Measurements from ENCODE around the gene ARSB. TPM values are rescaled to one million over a fixed set of nuclear protein-coding genes. Genes with fewer than 3 reads are reported as not detected.

Gene ARSB
- polyA plus RNA-seq, 1 of the 3 experiments (the other 2 are of a cell fraction) = 12.5 TPM

DNA sequence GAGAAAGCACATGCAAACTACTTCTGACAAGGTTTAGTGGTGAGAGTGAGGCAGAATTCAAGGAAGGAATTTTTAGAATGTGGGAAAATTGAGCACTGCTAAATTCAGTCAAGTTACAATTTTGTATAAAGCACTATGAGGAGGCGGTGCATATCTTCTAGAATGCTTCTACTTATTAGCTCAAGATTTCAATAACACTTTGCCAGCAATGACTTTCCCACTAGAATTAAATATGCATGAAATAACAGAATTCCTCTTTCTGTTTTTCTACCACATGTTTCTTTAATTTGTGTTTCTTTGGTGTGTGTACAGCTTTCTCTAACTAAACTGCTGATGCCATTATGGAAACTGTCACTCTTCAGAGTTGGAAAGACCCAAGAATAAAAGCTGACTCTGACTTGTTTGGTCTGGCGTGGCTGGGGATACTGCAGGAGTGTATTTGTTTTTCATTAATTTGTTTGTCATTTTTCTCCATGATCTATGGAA is 163.5 kb downstream of the ARSB start:
- no peaks in the 10 kb centered on the region for H3K9me2 ChIP-seq
- CTCF ChIA-PET = no interaction called here
- H4K20me1 ChIP-seq (ENCODE audit: insufficient read depth) = no peaks in the 10 kb centered on the region
- no peaks in the 10 kb centered on the region for H3K79me2 ChIP-seq (ENCODE audit: insufficient read depth)
- H3K4me2 ChIP-seq = no peak overlapping the region
- H2AFZ ChIP-seq (ENCODE audit: low read depth) = no peak overlapping the region
- DNase-seq = no peak
- H3K9me3 ChIP-seq = no peaks in the 10 kb centered on the region
- no peaks in the 10 kb centered on the region for H3F3A ChIP-seq (replicated peaks; ENCODE audit: insufficient read depth)
- no peak overlapping the region for H3K4me3 ChIP-seq (ENCODE audit: low read depth in 2 of 2, low read length in 1 of 2)
- POLR2A ChIA-PET = no interaction called here
- H3K36me3 ChIP-seq (replicated peaks in 1 of 2; ENCODE audit: control insufficient read depth in 1 of 2, insufficient read depth in 2 of 2, low read length in 1 of 2) = no peaks in the 10 kb centered on the region
- WGBS (ENCODE audit: low lambda C conversion rate) = 90% methylated on average over 2 of the region's 2 CpGs
- no peak overlapping the region for H3K9ac ChIP-seq
- H3K27ac ChIP-seq (ENCODE audit: low read depth in 2 of 2, low read length in 1 of 2) = no peak overlapping the region
- TF ChIP-seq, protein P1, sequence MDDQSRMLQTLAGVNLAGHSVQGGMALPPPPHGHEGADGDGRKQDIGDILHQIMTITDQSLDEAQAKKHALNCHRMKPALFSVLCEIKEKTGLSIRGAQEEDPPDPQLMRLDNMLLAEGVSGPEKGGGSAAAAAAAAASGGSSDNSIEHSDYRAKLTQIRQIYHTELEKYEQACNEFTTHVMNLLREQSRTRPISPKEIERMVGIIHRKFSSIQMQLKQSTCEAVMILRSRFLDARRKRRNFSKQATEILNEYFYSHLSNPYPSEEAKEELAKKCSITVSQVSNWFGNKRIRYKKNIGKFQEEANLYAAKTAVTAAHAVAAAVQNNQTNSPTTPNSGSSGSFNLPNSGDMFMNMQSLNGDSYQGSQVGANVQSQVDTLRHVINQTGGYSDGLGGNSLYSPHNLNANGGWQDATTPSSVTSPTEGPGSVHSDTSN (IDR thresholded peaks at IDR 0.05) = no peak
- no peak for TF ChIP-seq RXRA (IDR thresholded peaks at IDR 0.05; ENCODE audit: borderline replicate concordance, low read depth)
- TF ChIP-seq FOXM1 (IDR thresholded peaks at IDR 0.05; ENCODE audit: low read depth) = no peak
- TF ChIP-seq, protein P2, sequence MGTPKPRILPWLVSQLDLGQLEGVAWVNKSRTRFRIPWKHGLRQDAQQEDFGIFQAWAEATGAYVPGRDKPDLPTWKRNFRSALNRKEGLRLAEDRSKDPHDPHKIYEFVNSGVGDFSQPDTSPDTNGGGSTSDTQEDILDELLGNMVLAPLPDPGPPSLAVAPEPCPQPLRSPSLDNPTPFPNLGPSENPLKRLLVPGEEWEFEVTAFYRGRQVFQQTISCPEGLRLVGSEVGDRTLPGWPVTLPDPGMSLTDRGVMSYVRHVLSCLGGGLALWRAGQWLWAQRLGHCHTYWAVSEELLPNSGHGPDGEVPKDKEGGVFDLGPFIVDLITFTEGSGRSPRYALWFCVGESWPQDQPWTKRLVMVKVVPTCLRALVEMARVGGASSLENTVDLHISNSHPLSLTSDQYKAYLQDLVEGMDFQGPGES (IDR thresholded peaks at IDR 0.05; ENCODE audit: low read depth, low read length) = no peak
- TF ChIP-seq NFIC (IDR thresholded peaks at IDR 0.05; ENCODE audit: borderline replicate concordance) = no peak
- TF ChIP-seq, protein P3, sequence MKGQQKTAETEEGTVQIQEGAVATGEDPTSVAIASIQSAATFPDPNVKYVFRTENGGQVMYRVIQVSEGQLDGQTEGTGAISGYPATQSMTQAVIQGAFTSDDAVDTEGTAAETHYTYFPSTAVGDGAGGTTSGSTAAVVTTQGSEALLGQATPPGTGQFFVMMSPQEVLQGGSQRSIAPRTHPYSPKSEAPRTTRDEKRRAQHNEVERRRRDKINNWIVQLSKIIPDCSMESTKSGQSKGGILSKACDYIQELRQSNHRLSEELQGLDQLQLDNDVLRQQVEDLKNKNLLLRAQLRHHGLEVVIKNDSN (IDR thresholded peaks at IDR 0.05; ENCODE audit: borderline replicate concordance, low read depth) = no peak
- TF ChIP-seq GABPA (IDR thresholded peaks at IDR 0.05; ENCODE audit: low read depth) = no peak
- no peaks in the 10 kb centered on the region for H3K27me3 ChIP-seq (ENCODE audit: insufficient read depth)
- peaks cover 0 to 4% of the 10 kb centered on the region in 2 experiments; a peak in 2 of 4 replicates for H3K4me1 ChIP-seq (ENCODE audit: control insufficient read depth in 1 of 2, insufficient read depth in 2 of 2, low read depth in 1 of 2, low read length in 1 of 2)

DNA sequence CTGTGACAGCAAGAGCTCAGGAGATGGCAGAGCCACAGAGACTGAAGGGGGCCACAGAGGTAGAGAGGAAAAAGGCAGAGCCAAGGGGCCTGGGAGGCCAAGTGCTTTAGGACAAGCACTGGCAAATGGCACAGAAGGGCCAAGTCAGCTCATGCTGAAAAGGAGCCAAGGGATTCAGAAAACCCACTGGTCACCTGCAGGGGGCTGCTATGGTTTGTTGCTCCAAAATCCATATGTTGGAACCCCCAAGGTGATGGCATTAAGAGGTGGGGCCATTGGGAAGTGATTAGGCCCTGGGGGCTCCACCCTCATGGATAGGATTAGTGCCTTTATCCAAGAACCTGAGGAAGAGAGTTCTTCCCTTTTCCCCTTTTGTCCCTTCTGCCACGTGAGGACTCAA is 165.4 kb downstream of the ARSB start:
- H2AFZ ChIP-seq (ENCODE audit: low read depth) = no peak overlapping the region
- no peaks in the 10 kb centered on the region for H3K27me3 ChIP-seq (ENCODE audit: insufficient read depth)
- no peak overlapping the region for H3K9ac ChIP-seq
- no peak overlapping the region for H3K4me3 ChIP-seq (ENCODE audit: low read depth in 2 of 2, low read length in 1 of 2)
- no peaks in the 10 kb centered on the region for H4K20me1 ChIP-seq (ENCODE audit: insufficient read depth)
- H3K9me2 ChIP-seq = no peaks in the 10 kb centered on the region
- H3K4me2 ChIP-seq = no peak overlapping the region
- no peaks in the 10 kb centered on the region for H3K79me2 ChIP-seq (ENCODE audit: insufficient read depth)
- no peaks in the 10 kb centered on the region for H3K9me3 ChIP-seq
- no peak for DNase-seq
- H3K36me3 ChIP-seq (replicated peaks in 1 of 2; ENCODE audit: control insufficient read depth in 1 of 2, insufficient read depth in 2 of 2, low read length in 1 of 2) = no peaks in the 10 kb centered on the region
- ChIA-PET CTCF (interaction anchor here (0.7 kb wide), 1 partner anchor 25 kb away, joined by 4 read pairs; no protein-coding TSS in a partner anchor), POLR2A (no interaction called here)
- no peak overlapping the region for H3K27ac ChIP-seq (ENCODE audit: low read depth in 2 of 2, low read length in 1 of 2)
- H3F3A ChIP-seq (replicated peaks; ENCODE audit: insufficient read depth) = no peaks in the 10 kb centered on the region
- no peak for TF ChIP-seq RAD21 (IDR thresholded peaks at IDR 0.05; ENCODE audit: low read length)
- no peak for TF ChIP-seq TCF12 (IDR thresholded peaks at IDR 0.05)
- no peak for TF ChIP-seq EP300 (IDR thresholded peaks at IDR 0.05; ENCODE audit: borderline replicate concordance in 1 of 2, low read depth in 1 of 2, low read length in 1 of 2)
- 50% methylated on average over 1 of the region's 1 CpG for WGBS (ENCODE audit: low lambda C conversion rate)
- H3K4me1 ChIP-seq (ENCODE audit: control insufficient read depth in 1 of 2, insufficient read depth in 2 of 2, low read depth in 1 of 2, low read length in 1 of 2) = peaks cover 0 to 4% of the 10 kb centered on the region in 2 experiments; a peak in 2 of 4 replicates

Measured in SK-N-SH (cell line).